Transverse colon (tissue), 4 donors: ENCODE data around the gene PAPPA.

Source experiments
- POLR2A ChIP-seq: fragments of 450-650 bp; IDR thresholded peaks from one replicate; pipeline ENCODE4 v1.6.1; 2016; ENCODE audit warnings: antibody characterized with exemption, mild to moderate bottlenecking, moderate library complexity
- POLR2AphosphoS5 ChIP-seq, 3 donors: sonication (generic); formaldehyde crosslinking; IDR thresholded peaks; one replicate each; pipeline ENCODE4 v1.6.1; 2016; ENCODE audit warnings: antibody characterized with exemption in 3 of 3
- TF ChIP-seq, protein P1 (sequence below), 5 experiments: fragments of 200-600 bp in 3 of 5; fragments of 450-650 bp in 2 of 5; sonication (generic) in 3 of 5; IDR thresholded peaks; 1 replicate in 2 of 5; 2 replicates in 3 of 5; pipeline ENCODE4 v1.5.1; 2016 to 2017; ENCODE audit warnings: antibody characterized with exemption in 5 of 5, inconsistent platforms in 3 of 5, mild to moderate bottlenecking in 2 of 5, moderate library complexity in 1 of 5

DNA sequence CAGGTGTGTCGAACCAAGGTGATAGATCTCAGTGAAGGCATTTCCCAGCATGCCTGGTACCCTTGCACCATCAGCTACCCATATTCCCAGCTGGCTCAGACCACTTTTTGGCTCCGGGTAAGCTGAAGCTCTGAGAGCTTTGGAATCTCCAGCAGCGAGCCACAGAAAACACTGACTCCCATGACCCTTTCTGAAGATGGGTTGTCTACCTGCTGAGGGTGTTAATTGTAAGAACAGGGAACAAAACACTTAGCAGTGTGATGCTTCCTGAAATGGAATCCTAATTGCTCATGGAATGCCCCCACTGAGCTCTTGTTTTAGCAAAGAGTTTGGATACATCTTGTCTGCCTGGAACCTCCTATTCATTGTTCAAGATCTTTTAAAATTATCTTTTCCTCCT, 177.7 kb downstream of the PAPPA start:
- TF ChIP-seq, protein P1, sequence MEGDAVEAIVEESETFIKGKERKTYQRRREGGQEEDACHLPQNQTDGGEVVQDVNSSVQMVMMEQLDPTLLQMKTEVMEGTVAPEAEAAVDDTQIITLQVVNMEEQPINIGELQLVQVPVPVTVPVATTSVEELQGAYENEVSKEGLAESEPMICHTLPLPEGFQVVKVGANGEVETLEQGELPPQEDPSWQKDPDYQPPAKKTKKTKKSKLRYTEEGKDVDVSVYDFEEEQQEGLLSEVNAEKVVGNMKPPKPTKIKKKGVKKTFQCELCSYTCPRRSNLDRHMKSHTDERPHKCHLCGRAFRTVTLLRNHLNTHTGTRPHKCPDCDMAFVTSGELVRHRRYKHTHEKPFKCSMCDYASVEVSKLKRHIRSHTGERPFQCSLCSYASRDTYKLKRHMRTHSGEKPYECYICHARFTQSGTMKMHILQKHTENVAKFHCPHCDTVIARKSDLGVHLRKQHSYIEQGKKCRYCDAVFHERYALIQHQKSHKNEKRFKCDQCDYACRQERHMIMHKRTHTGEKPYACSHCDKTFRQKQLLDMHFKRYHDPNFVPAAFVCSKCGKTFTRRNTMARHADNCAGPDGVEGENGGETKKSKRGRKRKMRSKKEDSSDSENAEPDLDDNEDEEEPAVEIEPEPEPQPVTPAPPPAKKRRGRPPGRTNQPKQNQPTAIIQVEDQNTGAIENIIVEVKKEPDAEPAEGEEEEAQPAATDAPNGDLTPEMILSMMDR (IDR thresholded peaks at IDR 0.05), result no peak
- TF ChIP-seq POLR2AphosphoS5 (IDR thresholded peaks at IDR 0.05), result no peak
- no peak for TF ChIP-seq POLR2A
